ENCODE data around the gene DLG2. TPM values are rescaled to one million over a fixed set of nuclear protein-coding genes. Genes with fewer than 3 reads are reported as not detected.

Gene DLG2
- total RNA-seq, 2 donors from 2014 or later, result 3.8 to 16.4 TPM

GRCh38 chr11:83957038-83957900 is 1669.9 kb downstream of the DLG2 start:
- no peak for TF ChIP-seq CTCF (IDR thresholded peaks at IDR 0.05)
- Histone ChIP-seq H3K27ac (no peak overlapping the region), H3K36me3 (no peaks in the 10 kb centered on the region), H3K27me3 (replicated peaks; ENCODE audit: insufficient read depth) (no peaks in the 10 kb centered on the region), H3K4me3 (no peak overlapping the region), H3K9me3 (no peaks in the 10 kb centered on the region), H3K4me1 (ENCODE audit: control insufficient read depth in 1 of 2, low read depth in 2 of 2) (no peaks in the 10 kb centered on the region)
- no peak for DNase-seq (ENCODE audit: low spot score)
- no peak for ATAC-seq (ENCODE audit: insufficient number of reproducible peaks, low FRiP score, low read depth)

- H3K27me3 ChIP-seq (replicated peaks; ENCODE audit: insufficient read depth), result no peaks in the 10 kb centered on the region
- H3K36me3 ChIP-seq, result no peaks in the 10 kb centered on the region
- H3K4me3 ChIP-seq, result no peak overlapping the region
- TF ChIP-seq CTCF (IDR thresholded peaks at IDR 0.05), result no peak
- ATAC-seq (ENCODE audit: insufficient number of reproducible peaks, low FRiP score, low read depth), result no peak
- DNase-seq (ENCODE audit: low spot score), result no peak
- no peaks in the 10 kb centered on the region for H3K9me3 ChIP-seq
- H3K4me1 ChIP-seq (ENCODE audit: control insufficient read depth in 1 of 2, low read depth in 2 of 2), result no peaks in the 10 kb centered on the region
- H3K27ac ChIP-seq, result no peak overlapping the region
These were observed 1670.9 kb downstream of the DLG2 start for GRCh38 chr11:83956119-83956697.

GRCh38 chr11:83954780-83955179 is 1672.4 kb downstream of the DLG2 start:
- DNase-seq (ENCODE audit: low spot score), result no peak
- no peaks in the 10 kb centered on the region for H3K36me3 ChIP-seq
- H3K9me3 ChIP-seq, result no peaks in the 10 kb centered on the region
- no peak overlapping the region for H3K27ac ChIP-seq
- H3K27me3 ChIP-seq (replicated peaks; ENCODE audit: insufficient read depth), result no peaks in the 10 kb centered on the region
- TF ChIP-seq CTCF (IDR thresholded peaks at IDR 0.05), result no peak
- H3K4me3 ChIP-seq, result no peak overlapping the region
- H3K4me1 ChIP-seq (ENCODE audit: control insufficient read depth in 1 of 2, low read depth in 2 of 2), result no peaks in the 10 kb centered on the region
- no peak for ATAC-seq (ENCODE audit: insufficient number of reproducible peaks, low FRiP score, low read depth)

GRCh38 chr11:83951521-83951920 is 1675.6 kb downstream of the DLG2 start:
- Histone ChIP-seq H3K9me3 (no peaks in the 10 kb centered on the region), H3K27ac (no peak overlapping the region), H3K4me1 (ENCODE audit: control insufficient read depth in 1 of 2, low read depth in 2 of 2) (no peaks in the 10 kb centered on the region), H3K27me3 (replicated peaks; ENCODE audit: insufficient read depth) (no peaks in the 10 kb centered on the region), H3K36me3 (no peaks in the 10 kb centered on the region), H3K4me3 (no peak overlapping the region)
- ATAC-seq (ENCODE audit: insufficient number of reproducible peaks, low FRiP score, low read depth) (no peak), DNase-seq (ENCODE audit: low spot score) (no peak)
- no peak for TF ChIP-seq CTCF (IDR thresholded peaks at IDR 0.05)

- no peaks in the 10 kb centered on the region for H3K4me1 ChIP-seq (ENCODE audit: control insufficient read depth in 1 of 2, low read depth in 2 of 2)
- no peaks in the 10 kb centered on the region for H3K9me3 ChIP-seq
- H3K27ac ChIP-seq, result no peak overlapping the region
- DNase-seq (ENCODE audit: low spot score), result no peak
- no peaks in the 10 kb centered on the region for H3K27me3 ChIP-seq (replicated peaks; ENCODE audit: insufficient read depth)
- no peak for ATAC-seq (ENCODE audit: insufficient number of reproducible peaks, low FRiP score, low read depth)
- no peaks in the 10 kb centered on the region for H3K36me3 ChIP-seq
- no peak for TF ChIP-seq CTCF (IDR thresholded peaks at IDR 0.05)
- H3K4me3 ChIP-seq, result no peak overlapping the region
These were observed 1678.9 kb downstream of the DLG2 start for GRCh38 chr11:83948200-83948599.

All from thoracic aorta (tissue), 2 donors.